OCI-LY3 (cell line): ENCODE measurements around the gene FSTL3.

Experiments used
- EZH2phosphoT487 ChIP-seq: fragments of 200-600 bp; shearing (Covaris generic); IDR thresholded peaks from 2 replicates; pipeline ENCODE4 v1.6.1; 2018; ENCODE audit warnings: antibody characterized with exemption, mixed run types, low read depth
- TF ChIP-seq, protein P1 (sequence below): fragments of 200-600, 300-600 bp; sonication (generic); IDR thresholded peaks from 2 replicates; pipeline ENCODE4 v1.5.1; 2014; ENCODE audit warnings: antibody characterized with exemption, low read length, low read depth

DNA sequence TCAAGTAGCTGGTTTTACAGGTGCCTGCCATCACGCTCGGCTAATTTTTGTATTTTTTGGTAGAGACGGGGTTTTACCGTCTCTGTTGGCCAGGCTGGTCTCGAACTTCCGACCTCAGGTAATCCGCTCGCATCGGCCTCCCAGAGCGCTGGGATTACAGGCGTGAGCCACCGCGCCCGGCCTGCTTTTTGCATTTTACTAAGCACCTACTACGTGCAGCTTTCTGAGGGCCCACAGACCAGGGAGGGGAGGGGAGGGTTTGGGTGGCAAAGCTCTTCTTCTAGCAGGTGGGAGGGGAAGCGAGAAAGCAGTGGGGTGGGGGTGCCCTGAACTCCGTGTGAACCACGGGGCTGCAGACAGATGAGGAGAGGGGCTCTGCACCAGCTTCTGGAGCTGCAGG, 47.5 kb downstream of the FSTL3 start:
- TF ChIP-seq EZH2phosphoT487 = no peak
- TF ChIP-seq, protein P1, sequence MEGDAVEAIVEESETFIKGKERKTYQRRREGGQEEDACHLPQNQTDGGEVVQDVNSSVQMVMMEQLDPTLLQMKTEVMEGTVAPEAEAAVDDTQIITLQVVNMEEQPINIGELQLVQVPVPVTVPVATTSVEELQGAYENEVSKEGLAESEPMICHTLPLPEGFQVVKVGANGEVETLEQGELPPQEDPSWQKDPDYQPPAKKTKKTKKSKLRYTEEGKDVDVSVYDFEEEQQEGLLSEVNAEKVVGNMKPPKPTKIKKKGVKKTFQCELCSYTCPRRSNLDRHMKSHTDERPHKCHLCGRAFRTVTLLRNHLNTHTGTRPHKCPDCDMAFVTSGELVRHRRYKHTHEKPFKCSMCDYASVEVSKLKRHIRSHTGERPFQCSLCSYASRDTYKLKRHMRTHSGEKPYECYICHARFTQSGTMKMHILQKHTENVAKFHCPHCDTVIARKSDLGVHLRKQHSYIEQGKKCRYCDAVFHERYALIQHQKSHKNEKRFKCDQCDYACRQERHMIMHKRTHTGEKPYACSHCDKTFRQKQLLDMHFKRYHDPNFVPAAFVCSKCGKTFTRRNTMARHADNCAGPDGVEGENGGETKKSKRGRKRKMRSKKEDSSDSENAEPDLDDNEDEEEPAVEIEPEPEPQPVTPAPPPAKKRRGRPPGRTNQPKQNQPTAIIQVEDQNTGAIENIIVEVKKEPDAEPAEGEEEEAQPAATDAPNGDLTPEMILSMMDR = no peak
